HG02763 (cell line): ENCODE results near the gene BRSK2.

ENCODE experiments used
- ATAC-seq: cut with Tn5 transposase; IDR thresholded peaks from one replicate; pipeline ENCODE4 v1.9.1; 2021; ENCODE audit warnings: mild to moderate bottlenecking, moderate library complexity; ENCODE audit not compliant: unreplicated experiment

Gene BRSK2

DNA sequence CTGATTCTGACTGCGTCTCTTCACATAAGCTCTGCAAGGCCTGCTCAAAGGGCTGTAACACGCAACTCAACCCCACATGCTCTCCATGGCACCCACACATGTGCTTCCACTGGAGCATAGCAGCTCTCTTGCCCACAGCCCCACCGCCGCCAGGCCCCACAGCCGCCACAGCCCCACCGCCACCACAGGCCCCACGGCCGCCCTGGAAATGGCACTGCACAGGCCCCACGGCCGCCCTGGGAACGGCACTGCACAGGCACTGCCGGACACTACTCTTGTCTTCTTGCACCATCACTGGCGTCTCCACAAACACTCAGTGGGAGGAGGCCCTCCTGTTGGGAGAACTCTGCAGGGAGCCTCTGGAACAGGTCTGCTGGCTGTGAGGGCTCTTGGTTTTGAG is 88.3 kb downstream of the BRSK2 start:
- no peak for ATAC-seq

DNA sequence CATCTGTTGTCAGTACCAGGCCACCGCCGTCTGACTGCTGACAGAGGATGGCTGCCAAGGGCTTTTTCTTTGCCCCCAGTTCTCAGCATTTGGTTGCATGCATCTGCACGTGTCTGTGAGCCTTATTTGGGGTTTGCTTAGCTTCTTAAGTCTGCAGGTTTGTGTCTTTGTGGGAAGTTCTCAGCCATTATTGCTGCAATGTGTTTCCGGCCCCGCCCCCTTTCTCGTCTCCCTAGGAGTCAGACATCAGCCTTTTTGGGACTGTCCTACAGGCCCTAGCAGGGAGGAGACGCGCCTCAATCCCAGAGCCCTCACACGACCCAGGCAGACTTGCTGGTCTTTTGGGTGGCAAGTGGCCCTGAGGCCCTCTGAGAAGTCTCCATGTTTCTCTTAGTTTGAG is 88.8 kb downstream of the BRSK2 start:
- no peak for ATAC-seq

DNA sequence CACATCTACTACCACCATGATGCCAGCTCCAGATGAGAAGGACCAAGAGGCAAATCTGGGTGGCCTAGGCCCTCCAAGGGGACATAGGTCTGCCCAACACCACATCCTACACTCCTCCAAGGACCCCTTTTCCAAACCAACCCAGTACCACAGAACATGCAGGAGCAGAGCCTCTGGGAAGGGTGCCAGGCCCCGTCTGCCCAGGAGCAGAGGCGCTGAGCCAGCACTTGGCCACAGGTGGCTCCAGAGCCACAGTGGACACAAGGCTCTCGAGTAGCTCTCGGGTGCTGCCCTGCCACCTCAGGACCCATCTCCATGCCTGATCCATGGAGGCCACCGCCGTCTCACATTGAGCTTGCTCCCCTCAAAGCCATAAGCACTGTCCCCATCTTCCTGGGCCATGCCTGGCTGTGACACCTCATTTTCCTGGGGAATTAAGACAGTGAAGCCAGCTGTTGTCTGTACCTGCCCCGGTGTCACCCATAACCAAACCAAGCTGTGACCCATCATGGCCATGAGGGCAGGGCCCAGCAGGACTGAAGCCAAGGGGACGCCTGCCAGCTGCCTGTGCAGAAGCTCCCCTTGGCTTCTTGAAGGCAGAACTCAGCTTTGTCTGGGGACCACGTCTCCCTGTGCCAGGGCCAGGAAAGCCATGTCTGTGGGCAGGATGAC is 89.4 kb downstream of the BRSK2 start:
- no peak for ATAC-seq

DNA sequence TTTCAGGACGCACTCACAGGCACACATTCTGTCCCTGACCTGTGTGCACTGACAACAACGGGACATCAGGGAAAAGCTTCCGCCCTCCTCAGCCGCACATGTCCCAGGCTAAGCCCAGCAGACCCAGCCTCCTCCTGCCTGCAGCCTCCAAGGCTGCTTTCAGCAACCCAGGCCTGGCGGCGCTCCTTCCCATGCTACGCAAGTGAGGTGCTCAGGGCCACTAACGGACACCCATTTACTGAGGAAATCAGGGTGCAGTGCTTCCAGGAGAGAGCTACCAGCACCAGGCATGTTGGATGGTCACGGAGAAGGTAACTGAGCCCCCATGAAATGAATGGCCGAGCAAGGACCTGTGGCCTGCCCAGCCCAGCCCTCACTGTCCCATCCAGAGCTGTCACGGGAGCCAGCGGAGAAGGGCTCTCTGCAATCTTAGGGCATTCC is 90.0 kb downstream of the BRSK2 start:
- no peak for ATAC-seq

DNA sequence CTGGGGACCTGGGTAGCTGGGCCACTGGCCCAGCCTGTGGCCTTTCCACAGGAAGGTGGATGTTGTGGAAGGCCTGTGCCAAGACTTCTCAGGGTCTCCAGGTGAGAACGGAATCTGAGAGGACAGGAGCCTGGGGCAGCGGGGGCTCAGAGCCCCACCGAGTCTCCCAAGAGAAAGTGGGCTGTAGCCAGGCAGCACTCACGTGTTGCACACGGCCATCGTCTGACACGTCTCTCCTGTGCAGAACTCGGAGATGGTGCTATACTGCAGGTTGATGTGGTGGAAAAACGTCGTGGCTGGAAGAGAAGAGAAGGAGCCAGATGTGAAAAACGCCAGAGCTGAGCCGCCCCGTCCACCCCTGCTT is 90.4 kb downstream of the BRSK2 start:
- ATAC-seq = no peak

DNA sequence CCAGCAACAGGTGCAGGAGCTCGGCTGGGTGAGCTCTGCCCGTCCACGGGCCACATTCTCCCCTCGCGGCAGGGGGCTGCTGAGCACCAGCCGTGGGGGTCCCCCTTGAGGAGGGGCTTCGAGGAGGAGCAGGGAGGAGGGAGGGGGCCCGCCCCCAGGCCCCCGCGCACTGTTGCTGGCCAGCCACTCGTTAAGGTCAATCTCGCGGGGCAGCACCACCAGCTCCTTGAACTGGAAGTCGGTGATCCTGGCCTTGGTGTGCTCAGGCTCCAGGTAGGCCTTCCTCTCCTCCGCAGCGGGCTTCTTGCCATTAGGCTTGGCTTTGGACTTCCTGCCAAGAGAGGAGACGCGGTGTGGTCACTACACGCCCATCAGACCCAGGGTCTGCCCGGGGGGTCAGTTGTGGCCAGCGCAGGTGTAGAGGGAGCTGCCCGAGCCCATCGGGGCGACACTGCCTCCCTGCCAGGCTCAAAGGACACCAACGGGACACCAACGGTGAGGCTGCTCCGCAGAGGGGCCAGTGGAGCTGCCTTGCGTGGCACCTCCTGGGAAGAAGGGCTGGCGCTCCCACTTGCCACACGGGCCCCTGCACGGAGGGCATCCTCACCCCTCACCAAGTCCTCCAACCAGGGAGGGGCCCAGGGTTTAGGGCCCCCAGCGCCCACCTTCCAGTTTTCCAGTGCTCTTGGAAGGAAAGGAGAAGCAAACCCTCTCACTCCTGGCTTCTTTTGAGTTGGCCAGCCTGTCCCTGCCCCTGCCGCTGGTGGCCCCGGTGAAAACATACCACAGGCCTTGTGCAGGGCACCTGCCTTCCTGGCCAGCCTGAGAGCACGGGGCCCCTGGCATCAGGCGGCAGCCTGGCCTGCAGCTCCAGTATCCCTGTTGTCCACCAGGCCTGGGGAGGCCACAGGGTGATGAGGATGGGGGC is 91.1 kb downstream of the BRSK2 start:
- no peak for ATAC-seq

DNA sequence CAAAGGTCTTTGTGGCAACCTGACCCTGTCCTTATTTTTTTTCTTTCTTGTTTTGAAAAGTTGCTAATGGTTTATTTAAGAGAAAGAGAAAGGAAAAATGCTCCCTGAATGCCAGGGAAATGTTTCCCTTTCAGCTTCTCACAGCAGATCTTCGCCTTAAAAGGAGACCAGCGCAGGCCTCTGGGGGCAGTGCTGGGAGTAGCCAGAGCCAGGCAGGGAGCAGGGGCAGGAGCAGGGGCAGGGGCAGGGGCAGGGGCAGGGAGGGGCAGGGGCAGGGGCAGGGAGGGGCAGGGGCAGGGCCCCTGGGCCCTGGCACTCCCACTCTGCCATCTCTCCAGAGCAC is 91.7 kb downstream of the BRSK2 start:
- ATAC-seq = no peak

DNA sequence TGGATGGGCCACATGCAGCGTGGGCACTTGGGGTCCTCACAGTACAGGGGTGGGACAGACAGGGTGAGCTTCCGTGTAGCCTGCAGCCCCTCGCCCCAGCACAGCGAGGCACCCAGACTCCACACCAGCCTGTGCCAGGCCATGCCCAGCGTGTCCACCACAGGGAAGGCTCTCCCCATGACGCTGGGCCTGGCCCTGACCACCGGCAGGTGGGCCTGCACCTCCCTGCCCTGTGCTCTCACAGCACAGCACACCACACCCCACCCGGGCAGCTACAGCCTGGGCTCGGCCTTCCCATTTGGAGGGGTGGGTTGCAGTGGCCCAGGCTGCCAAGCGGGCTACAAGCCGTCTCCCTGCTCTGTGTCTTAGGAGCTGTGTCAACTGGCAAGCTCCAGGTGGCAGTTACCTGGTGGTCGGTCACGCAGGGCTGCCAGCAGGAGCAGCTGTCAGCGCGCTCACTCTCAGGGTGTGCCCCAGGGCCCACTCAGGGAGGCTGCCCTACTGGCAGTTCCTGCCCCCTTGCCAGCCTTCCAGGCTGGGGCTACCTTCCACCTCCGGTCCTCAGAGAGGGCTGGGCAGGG is 92.2 kb downstream of the BRSK2 start:
- no peak for ATAC-seq

DNA sequence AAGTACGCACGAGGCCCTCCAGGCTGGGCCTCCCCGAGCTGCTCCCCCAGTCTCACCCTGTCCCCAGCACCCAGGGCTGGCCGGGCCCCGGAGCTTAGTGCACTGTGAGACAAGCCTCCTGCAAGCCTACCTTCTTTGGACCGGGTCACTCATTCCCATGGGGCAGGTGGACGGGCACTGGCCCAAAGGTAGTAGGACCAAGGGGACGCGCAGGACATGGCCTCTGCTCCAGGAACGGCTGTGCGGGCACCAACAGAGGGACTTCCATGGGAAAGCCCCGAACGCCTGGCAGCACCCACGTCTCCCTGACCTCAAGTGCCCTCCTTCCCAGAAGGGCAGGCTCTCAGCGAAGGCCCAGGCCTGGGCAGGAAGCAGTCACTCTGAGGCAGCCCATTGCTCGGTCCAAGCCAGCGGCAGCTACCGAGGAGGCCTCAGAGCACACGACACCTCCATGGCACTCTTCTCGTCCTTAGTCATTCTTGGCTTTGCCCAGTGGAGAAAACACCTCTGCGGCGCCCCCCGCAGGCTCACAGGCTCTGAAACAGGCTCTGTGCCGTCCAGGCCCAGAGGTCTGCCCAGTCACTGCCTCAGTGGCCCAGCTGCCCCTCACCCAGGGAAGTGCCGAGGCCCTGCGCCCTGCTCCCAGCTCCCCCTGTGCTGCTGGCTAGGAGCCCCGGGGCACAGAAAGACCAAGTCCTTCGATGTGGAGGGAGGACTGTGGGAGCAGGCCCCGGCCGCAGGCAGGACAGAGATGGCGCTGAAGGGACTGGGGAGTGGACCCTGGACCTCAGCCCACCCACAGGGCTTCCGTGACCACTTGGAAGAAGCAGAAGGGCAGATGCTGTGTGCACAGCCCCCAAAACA is 93.1 kb downstream of the BRSK2 start:
- no peak for ATAC-seq

DNA sequence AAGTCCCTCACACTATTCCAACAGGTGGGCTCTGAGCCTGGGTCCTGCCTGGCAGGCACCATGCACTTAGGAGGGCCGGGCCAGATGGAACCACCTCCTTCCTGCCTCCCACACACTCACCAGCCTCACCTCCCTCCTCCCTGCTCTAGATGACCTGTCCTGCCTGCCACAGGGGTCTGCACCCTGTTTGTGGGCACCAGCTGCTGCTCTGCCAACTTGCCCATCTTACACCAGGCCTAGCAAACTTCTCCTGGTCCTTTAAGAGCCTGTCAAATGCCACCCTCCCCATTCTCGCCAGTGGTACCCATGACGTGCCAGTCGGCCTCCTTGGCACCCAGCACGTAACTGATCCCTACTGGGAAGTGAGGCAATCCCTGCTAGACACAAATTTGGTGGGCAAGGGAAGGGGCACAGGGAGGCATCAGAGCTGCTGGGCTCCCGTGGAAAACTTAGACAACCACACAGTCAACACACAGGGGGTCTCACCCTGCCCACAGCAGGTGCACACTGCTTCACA is 93.8 kb downstream of the BRSK2 start:
- ATAC-seq = no peak

DNA sequence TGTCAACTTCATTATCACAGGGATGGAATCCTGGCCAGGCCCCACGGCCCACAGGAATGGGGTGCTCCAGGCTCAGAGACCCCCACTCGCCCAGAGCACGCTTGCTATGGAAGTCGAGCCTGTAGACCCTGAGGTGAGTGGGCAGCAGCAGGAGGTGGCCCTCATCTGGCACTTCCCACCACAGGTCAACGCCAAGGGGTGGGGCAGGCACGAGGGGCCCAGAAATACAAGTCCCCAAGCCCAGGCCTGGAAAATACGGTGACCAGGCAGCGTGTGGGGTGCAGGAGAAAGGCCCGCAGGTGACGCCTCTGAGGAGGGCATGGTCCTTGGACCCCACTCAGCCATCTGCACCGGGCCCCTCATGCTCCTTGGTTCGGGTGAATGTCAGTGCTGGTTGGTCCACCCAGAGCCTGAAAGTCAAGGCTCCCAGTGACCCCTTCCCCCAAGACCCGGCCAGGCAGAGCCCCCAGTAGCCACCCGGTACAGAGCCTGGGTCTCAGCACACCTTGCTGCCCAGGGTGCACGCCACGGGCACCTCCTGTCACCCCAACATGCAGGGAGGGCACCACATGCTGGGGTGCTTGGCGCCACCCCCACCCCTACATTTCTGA is 94.4 kb downstream of the BRSK2 start:
- ATAC-seq = no peak

DNA sequence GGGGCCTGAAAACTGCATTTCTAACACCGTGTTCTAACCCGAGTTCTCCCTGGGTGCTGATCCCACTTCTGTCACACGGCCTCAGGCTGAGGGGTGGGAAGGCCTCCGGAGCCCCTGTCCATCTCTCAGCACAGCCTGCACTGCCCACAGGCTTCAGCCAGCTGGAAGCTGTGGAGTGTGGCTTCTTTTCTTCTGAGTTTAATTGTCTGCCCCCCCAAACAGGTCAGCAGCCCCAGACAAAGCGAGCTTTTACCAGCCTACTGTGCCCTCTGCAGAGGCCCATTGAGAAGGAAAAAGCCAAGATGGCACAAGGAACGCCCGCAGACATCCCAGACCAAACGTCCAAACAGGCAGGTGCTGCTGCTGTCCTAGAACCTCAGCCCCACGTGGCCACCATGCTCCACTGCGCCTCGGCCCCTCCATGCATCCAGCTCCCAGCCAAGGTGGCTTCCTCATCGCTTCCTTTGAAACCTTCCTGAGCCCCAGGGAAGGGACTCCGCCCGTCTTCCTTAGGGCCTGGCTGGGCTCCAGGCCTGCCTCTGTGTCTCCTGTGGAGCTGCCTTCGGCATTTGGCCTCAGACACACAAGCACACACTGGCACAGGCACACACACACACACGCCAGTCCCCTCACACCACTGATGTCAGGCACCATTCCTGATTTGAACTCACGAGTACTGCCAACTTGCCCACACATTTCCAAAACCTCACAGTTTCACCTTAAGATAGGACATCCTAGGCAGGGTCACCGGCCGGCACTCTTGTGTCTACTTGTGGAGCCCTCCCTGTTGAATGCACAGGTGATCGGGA is 95.2 kb downstream of the BRSK2 start:
- ATAC-seq = no peak

DNA sequence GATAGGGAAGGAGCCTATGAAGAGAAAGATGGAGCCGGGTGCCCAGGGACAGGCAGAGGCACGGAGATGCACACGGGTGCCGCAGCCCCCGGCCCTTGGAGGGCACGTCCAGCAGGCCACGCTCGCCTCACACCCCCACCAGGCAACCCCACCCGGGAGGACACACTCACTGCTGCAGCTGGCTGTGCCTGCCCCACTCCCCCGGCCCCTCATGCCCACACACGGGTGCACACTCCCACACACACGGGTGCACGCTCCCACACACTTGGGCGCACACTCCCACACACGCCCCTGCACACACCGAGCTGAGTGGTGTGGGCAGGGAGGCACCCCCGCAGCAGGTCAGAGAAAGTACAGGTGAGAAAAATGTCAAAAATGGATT is 95.8 kb downstream of the BRSK2 start:
- ATAC-seq = no peak

DNA sequence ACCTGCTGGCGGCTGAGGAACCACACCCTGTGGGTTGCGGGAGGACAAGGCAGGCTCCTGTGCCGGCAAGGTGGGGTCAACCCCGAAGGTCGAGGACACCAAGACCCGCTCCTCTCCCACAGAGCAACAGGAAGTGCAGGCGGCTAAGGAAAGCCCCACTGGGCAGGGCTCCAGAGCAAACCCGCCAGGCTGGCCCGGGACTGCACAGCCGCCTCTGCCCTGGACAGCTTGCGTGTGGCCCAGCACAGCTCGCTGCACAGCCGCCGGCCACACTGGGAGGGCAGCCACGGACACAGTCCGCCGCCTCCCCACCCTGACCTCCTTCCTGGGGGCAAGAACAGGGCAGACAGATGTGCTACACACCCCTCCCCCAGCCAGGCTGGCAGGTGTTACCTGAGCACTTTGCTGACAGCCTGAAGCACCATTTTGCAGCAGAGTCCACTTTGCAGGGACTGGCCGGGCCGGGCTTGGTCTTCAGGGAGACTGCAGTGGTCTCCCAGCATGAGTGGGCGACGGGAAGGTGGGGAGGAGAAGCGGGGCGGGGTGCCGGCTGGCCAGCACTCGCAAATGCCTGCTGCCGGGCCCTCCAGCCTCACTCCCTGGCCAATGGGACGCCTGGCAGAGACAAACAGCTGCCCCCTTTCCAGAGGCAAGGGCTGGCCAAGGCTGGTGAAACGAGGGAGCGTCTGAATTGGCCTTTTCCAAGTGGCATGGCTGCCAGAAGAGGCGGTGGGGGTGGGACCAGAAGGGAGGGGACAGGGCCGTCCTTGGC is 96.5 kb downstream of the BRSK2 start, which contains the start of gene MOB2:
Gene MOB2, minus strand, starts transcription at position 726 of the 772 bp plus-strand sequence. Its CDS starts 223 bp downstream, at position 503.
- ATAC-seq = no peak

DNA sequence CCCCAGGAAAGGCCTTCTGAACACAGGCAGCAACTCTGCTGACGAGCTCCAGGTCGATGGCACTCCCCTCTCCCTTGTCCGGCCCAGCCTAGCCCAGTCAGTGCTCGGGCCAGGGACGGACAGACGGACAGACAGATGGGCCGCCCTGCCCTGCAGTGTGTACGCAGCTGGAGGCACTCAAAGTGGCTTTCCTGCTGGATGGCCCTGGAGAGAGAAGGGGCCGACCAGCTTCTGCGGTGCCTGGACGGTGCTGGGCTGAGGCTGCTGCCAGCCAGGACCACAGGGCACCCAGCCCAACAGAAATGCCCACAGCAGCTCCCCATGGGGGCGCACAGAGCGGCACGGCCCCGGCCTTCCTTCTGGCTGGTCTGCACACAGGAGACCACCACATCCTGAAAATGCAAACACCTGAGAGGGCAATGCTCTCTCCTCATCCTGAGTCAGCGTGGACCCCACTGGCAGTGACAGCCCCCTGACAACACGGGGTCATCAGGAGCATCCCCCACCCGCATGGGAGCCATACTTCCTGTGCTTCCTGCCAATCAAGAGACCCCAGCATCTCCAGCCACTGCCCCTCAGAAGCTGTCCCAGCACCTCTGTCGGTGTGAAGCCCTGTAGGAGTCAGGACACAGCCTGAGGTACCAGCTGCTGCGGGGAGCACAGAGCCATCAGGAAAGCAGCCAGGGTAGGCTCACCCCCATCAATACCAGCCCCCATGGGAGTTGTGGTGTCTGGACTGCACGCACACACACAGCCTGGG is 97.5 kb downstream of the BRSK2 start:
- no peak for ATAC-seq

DNA sequence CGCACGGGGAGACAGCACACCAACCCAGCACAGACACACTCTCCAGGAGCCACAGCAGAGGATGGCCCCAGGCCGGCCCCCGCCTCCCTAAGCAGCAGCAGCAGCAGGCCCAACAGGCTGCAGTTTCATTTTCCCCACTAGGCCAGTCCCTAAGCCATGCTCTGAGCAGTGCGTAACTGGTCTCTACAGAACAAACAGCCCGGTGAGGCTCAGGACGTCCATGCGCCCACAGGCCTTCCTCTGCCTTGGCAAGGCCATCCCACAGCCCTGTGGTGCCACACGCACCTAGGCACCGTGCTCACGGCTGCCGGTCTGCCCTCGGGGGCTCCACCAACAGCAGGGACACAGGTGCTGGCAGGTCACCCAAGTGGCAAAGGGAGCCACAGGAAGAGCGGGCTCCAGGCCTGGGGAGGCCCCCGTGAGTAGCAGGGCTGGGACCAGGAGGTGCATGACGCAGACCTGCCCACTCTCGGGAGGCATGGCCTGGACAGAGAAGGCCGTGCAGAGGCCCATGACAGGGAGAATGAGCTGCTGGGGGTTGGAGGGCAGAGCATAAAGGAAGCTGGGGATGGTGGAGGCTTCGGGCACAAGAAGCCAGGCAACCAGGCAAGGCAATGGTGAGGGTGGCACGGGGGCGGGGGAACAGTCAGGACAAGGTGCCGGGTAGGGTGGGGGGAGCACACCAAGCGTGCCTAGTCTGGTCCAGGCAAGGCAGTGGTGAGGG is 98.3 kb downstream of the BRSK2 start:
- ATAC-seq = no peak

DNA sequence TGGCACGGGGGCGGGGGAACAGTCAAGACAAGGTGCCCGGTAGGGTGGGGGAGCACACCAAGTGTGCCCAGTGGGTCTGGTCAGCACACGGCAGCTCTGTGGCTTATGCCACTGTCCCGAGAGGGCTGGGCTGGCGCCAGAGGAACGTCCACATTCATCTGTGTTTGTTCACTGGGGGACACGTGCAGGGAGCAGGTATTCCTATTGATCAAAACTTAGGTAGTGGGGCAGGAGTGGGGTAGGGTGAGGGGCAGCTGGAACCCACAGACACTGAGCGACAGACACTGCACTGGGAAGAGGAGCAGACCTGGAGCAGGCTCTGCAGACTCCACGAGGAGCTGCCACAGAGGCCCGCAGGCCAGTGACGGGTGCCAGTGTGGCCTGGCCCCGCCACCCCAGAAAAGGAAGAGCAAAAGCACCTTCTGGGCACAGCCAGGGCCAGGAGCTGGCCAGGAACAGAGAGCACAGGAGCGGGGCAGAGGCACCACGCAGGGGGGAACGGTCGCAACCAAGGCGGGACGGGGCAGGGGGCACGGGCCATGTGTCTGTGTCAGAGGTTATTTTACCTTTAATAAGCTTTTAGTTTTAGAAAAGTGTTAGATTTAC is 98.9 kb downstream of the BRSK2 start:
- ATAC-seq = no peak
